MCF 10A (cell line): Measurements from ENCODE around the gene GNB1L. TPM values are rescaled to one million over a fixed set of nuclear protein-coding genes. Genes with fewer than 3 reads are reported as not detected.

Source experiments
- BruUV-seq: library from RNA; stranded (reverse); fragments of 400-500 nt; replicated peaks from 2 replicates; lab custom pipeline; 2021; lab: Mats Ljungman, UMichigan
- CTCF ChIA-PET: fragments of 300-600 bp; sonication (Branson Sonifier 250); formaldehyde crosslinking; extraction: SDS; loops from one replicate; lab custom pipeline; 2021; ENCODE audit warnings: antibody characterized with exemption, inconsistent platforms; lab: Yijun Ruan, JAX
- POLR2A ChIA-PET: fragments of 300-600, 350-650 bp; sonication (Branson Sonifier 250); formaldehyde crosslinking; extraction: SDS; loops from one replicate; lab custom pipeline; 2020; ENCODE audit warnings: antibody characterized with exemption, inconsistent platforms; lab: Yijun Ruan, JAX
- DNase-seq: peaks from one replicate; pipeline ENCODE4 v3.0.0-alpha.2; 2018; ENCODE audit not compliant: unreplicated experiment
- H3K27ac Mint-ChIP-seq: one replicate; pipeline ENCODE4 v1.8.0; 2022; ENCODE audit warnings: mild to moderate bottlenecking, low read depth, mixed read lengths; ENCODE audit not compliant: unreplicated experiment
- H3K27me3 Mint-ChIP-seq: one replicate; pipeline ENCODE4 v1.8.0; 2022; ENCODE audit warnings: mixed read lengths; ENCODE audit not compliant: insufficient read depth, unreplicated experiment
- H3K36me3 Mint-ChIP-seq: one replicate; pipeline ENCODE4 v1.8.0; 2022; ENCODE audit warnings: mild to moderate bottlenecking, moderate library complexity, mixed read lengths; ENCODE audit not compliant: insufficient read depth, unreplicated experiment
- H3K4me1 Mint-ChIP-seq: one replicate; pipeline ENCODE4 v1.8.0; 2022; ENCODE audit warnings: mixed read lengths; ENCODE audit not compliant: insufficient read depth, unreplicated experiment
- H3K4me3 Mint-ChIP-seq: one replicate; pipeline ENCODE4 v1.8.0; 2022; ENCODE audit warnings: mild to moderate bottlenecking, moderate library complexity, mixed read lengths; ENCODE audit not compliant: unreplicated experiment
- H3K9me3 Mint-ChIP-seq: one replicate; pipeline ENCODE4 v1.8.0; 2022; ENCODE audit warnings: mixed read lengths; ENCODE audit not compliant: unreplicated experiment
- intact Hi-C: fragments of 100-400 bp; cut with micrococcal nuclease; formaldehyde crosslinking; loops from 2 replicates; pipeline ENCODE4 v1.14.1; 2022
- total RNA-seq: library from RNA; stranded (reverse); gene quantifications from 2 replicates; pipeline ENCODE4 v1.2.3, GENCODE V29; 2022
- TF ChIP-seq, protein P1 (sequence below): fragments of 200-600 bp; IDR thresholded peaks from one replicate; pipeline ENCODE4 v1.8.0; 2022; ENCODE audit warnings: antibody characterized with exemption, mild to moderate bottlenecking; ENCODE audit not compliant: unreplicated experiment

The GNB1L gene
- total RNA-seq, 1 experiment from 2014 or later, result 4.3 TPM

DNA sequence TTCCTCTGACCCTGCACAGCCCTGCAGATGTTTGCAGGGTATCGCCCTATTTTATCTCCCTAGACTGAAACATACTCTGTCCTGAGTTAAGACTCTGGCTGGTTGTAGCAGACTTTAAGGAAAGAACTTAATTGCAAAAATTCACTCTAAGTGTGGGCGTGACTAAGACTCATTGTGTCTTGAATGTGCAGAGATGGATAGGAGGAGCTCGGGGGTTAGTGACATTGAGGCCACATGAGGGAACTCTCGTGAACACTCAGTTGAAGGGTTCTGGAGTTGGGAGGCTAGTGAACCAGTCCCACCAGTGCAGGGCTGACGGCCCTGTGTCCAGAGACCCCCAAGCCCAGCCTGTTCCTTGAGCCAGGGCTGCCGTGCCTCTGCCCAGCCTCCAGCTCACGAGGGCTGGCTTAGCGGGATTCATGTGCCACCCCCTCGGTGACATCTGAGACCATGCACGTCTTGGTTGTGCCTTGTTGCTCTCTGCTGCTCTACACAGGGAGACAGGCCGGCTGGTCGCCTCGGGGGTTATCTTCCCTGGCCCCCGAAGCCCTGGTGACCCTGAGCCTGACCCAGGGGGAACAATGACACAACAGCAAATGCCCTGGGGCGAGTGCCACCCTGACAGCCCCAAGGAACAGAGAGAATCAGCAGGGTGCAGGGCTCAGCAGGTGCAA, 105.5 kb downstream of the GNB1L start:
- BruUV-seq, result no TSS peak
- no peaks in the 10 kb centered on the region for H3K4me1 Mint-ChIP-seq
- ChIA-PET CTCF (interaction anchor here (1.2 to 1.5 kb wide), 2 partner anchors 19 to 161 kb away, joined by 3 read pairs; no protein-coding TSS in a partner anchor), POLR2A (no interaction called here)
- intact Hi-C loops, result no loop called here
- no peak for DNase-seq
- TF ChIP-seq, protein P1, sequence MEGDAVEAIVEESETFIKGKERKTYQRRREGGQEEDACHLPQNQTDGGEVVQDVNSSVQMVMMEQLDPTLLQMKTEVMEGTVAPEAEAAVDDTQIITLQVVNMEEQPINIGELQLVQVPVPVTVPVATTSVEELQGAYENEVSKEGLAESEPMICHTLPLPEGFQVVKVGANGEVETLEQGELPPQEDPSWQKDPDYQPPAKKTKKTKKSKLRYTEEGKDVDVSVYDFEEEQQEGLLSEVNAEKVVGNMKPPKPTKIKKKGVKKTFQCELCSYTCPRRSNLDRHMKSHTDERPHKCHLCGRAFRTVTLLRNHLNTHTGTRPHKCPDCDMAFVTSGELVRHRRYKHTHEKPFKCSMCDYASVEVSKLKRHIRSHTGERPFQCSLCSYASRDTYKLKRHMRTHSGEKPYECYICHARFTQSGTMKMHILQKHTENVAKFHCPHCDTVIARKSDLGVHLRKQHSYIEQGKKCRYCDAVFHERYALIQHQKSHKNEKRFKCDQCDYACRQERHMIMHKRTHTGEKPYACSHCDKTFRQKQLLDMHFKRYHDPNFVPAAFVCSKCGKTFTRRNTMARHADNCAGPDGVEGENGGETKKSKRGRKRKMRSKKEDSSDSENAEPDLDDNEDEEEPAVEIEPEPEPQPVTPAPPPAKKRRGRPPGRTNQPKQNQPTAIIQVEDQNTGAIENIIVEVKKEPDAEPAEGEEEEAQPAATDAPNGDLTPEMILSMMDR, result no peak
- H3K4me3 Mint-ChIP-seq, result no peak overlapping the region
- peaks cover 6% of the 10 kb centered on the region for H3K27me3 Mint-ChIP-seq
- H3K36me3 Mint-ChIP-seq, result no peaks in the 10 kb centered on the region
- H3K9me3 Mint-ChIP-seq, result no peaks in the 10 kb centered on the region
- no peak overlapping the region for H3K27ac Mint-ChIP-seq

DNA sequence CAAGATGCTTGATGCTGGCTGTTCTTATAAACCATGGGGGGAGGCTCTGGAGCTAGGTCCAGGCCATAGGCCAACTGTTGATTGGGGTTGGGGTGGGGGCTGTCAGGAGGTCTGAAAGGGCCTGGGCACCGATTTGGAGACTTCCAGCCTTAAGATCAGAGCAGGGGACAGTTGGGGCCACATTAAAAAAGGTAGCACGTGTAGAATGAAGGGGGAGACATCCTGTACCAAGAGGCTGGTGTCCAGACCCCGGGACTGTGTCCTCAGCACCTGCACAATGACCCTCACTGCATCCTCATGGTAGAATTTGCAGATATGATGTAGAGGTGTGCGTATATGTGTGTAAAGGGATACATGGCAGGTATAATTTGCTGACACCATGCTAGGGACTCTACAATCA, 106.5 kb downstream of the GNB1L start:
- Mint-ChIP-seq H3K9me3 (no peaks in the 10 kb centered on the region), H3K27ac (no peak overlapping the region), H3K4me3 (no peak overlapping the region), H3K4me1 (no peaks in the 10 kb centered on the region), H3K36me3 (no peaks in the 10 kb centered on the region), H3K27me3 (no peaks in the 10 kb centered on the region)
- intact Hi-C loops, result no loop called here
- BruUV-seq, result no TSS peak
- POLR2A ChIA-PET, result no interaction called here
- TF ChIP-seq, protein P1, result no peak
- DNase-seq, result no peak
- CTCF ChIA-PET, result interaction anchor here (0.6 to 1.5 kb wide), 3 partner anchors 18 to 162 kb away, joined by 3 read pairs; no protein-coding TSS in a partner anchor

DNA sequence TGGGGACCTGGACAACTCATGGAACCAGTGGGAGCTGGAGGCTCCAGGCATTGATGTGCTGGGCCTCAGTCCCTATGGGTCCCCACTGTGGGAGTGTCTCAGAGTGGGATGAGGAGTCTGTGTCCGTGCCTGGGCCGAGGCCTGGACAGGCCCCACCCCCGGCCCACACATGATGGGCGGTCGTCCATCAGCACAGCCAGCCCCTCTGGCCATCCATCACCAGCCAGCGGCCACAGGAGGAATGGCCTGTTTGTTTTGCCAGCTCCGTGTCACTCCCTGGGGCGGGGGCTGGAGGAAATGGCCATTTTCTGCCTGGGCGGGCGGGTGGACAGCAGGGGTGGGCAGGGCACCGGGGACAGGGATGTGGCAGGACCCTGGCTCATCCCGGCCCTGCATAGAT, 107.1 kb downstream of the GNB1L start:
- TF ChIP-seq, protein P1, result no peak
- Mint-ChIP-seq H3K4me3 (no peak overlapping the region), H3K36me3 (no peaks in the 10 kb centered on the region), H3K9me3 (no peaks in the 10 kb centered on the region), H3K4me1 (no peaks in the 10 kb centered on the region), H3K27ac (no peak overlapping the region), H3K27me3 (no peaks in the 10 kb centered on the region)
- no TSS peak for BruUV-seq
- CTCF ChIA-PET, result interaction anchor here (0.6 to 2.8 kb wide), 2 partner anchors 17 to 151 kb away, joined by 3 to 26 read pairs; no protein-coding TSS in a partner anchor
- intact Hi-C loops, result no loop called here
- DNase-seq, result no peak
- POLR2A ChIA-PET, result no interaction called here

DNA sequence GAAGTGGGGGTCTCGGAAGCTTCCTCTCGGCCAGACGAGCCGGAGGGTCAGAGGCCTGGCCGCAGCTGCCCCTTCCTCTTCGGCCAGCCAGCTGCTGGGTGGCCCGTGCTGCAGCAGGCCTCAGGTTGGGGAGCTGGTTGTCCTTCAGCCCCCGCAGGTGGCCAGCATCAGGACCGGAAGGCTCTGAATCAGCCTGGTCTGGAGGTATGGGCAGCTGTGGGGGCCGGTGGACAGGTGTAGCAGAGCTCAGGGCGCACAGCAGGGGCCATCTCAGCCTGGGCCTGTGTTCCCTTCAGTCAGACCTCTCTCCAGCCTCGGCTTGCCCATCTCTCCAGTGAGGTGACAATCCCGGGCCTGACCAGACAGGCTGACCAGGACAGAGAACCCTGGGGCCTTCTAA, 107.9 kb downstream of the GNB1L start:
- H3K27ac Mint-ChIP-seq, result no peak overlapping the region
- no peaks in the 10 kb centered on the region for H3K27me3 Mint-ChIP-seq
- no TSS peak for BruUV-seq
- intact Hi-C loops, result no loop called here
- no peak for DNase-seq
- H3K4me1 Mint-ChIP-seq, result no peaks in the 10 kb centered on the region
- H3K9me3 Mint-ChIP-seq, result no peaks in the 10 kb centered on the region
- H3K4me3 Mint-ChIP-seq, result no peak overlapping the region
- TF ChIP-seq, protein P1, result no peak
- CTCF ChIA-PET, result interaction anchor here (2.8 kb wide), 1 partner anchor 16 kb away, joined by 26 read pairs; no protein-coding TSS in a partner anchor
- POLR2A ChIA-PET, result no interaction called here
- H3K36me3 Mint-ChIP-seq, result no peaks in the 10 kb centered on the region
